GM19025 (cell line): ENCODE results near the gene NFYC.

ENCODE experiments used
- ATAC-seq: cut with Tn5 transposase; IDR thresholded peaks from one replicate; pipeline ENCODE4 v1.9.1; 2021; ENCODE audit warnings: mild to moderate bottlenecking, low read depth, moderate library complexity; ENCODE audit not compliant: unreplicated experiment

The NFYC gene

GRCh38 chr1:40755067-40755466, 63.6 kb downstream of the NFYC start:
- ATAC-seq = no peak

GRCh38 chr1:40756523-40756922, 65.0 kb downstream of the NFYC start:
- no peak for ATAC-seq

- ATAC-seq = no peak
Observed at GRCh38 chr1:40757084-40757483, 65.6 kb downstream of the NFYC start.

GRCh38 chr1:40758004-40758403, 66.5 kb downstream of the NFYC start:
- no peak for ATAC-seq

- ATAC-seq = no peak
Observed at GRCh38 chr1:40758578-40759343, 67.3 kb downstream of the NFYC start.

- ATAC-seq = no peak
Observed at GRCh38 chr1:40760984-40761383, 69.5 kb downstream of the NFYC start.

- no peak for ATAC-seq
Observed at GRCh38 chr1:40762144-40762923, 70.8 kb downstream of the NFYC start.

GRCh38 chr1:40763742-40764532, 72.4 kb downstream of the NFYC start:
- ATAC-seq = no peak

- ATAC-seq = no peak
Observed at GRCh38 chr1:40764981-40765380, 73.5 kb downstream of the NFYC start.

GRCh38 chr1:40766017-40766416, 74.5 kb downstream of the NFYC start:
- no peak for ATAC-seq

- ATAC-seq = no peak
Observed at GRCh38 chr1:40766560-40766959, 75.1 kb downstream of the NFYC start.

GRCh38 chr1:40768146-40768990, 76.9 kb downstream of the NFYC start:
- no peak for ATAC-seq

GRCh38 chr1:40769815-40770214, 78.3 kb downstream of the NFYC start:
- ATAC-seq = no peak

- no peak for ATAC-seq
Observed at GRCh38 chr1:40770296-40771070, 79.0 kb downstream of the NFYC start.

- ATAC-seq = no peak
Observed at GRCh38 chr1:40772146-40772955, 80.8 kb downstream of the NFYC start.

GRCh38 chr1:40773748-40774265, 82.3 kb downstream of the NFYC start:
- no peak for ATAC-seq

- ATAC-seq = no peak
Observed at GRCh38 chr1:40774266-40774998, 82.9 kb downstream of the NFYC start.
